ENCODE results near the gene ASCC2. TPM values are rescaled to one million over a fixed set of nuclear protein-coding genes. Genes with fewer than 3 reads are reported as not detected.
"Not testable (repeated sequence)": the region's sequence is repeated elsewhere in the genome, so short reads cannot be mapped to it uniquely, and the experiment has no call there.

The ASCC2 gene
- total RNA-seq, 2 donors from 2014 or later: 44.2 to 45.5 TPM

- Histone ChIP-seq H3K9me3 (ENCODE audit: control insufficient read depth, low read length) (no peaks in the 10 kb centered on the region), H3K4me1 (ENCODE audit: control insufficient read depth, insufficient read depth, low read length) (no peaks in the 10 kb centered on the region), H3K36me3 (ENCODE audit: control insufficient read depth, insufficient read depth, low read length) (no peaks in the 10 kb centered on the region), H3K27ac (ENCODE audit: low read depth, low read length) (no peak overlapping the region), H3K9ac (ENCODE audit: extremely low read depth, low read length, poor library complexity, severe bottlenecking) (no peak overlapping the region), H3K27me3 (ENCODE audit: control insufficient read depth, insufficient read depth, low read length, poor library complexity, severe bottlenecking) (no peaks in the 10 kb centered on the region), H3K4me3 (ENCODE audit: low read length) (no peak overlapping the region)
- 93 to 100% methylated on average over 1 to 3 of the region's 3 CpGs for WGBS, 2 experiments (ENCODE audit: insufficient coverage in 1 of 2, insufficient read length in 1 of 2)
- Mint-ChIP-seq H3K9me3 (no peaks in the 10 kb centered on the region), H3K4me3 (no peak overlapping the region), H3K27ac (no peak overlapping the region), H3K4me1 (no peaks in the 10 kb centered on the region), H3K27me3 (ENCODE audit: insufficient read depth) (no peaks in the 10 kb centered on the region), H3K36me3 (ENCODE audit: low read depth) (peaks cover 3% of the 10 kb centered on the region)
- no peak for DNase-seq
- TF ChIP-seq, protein P1, sequence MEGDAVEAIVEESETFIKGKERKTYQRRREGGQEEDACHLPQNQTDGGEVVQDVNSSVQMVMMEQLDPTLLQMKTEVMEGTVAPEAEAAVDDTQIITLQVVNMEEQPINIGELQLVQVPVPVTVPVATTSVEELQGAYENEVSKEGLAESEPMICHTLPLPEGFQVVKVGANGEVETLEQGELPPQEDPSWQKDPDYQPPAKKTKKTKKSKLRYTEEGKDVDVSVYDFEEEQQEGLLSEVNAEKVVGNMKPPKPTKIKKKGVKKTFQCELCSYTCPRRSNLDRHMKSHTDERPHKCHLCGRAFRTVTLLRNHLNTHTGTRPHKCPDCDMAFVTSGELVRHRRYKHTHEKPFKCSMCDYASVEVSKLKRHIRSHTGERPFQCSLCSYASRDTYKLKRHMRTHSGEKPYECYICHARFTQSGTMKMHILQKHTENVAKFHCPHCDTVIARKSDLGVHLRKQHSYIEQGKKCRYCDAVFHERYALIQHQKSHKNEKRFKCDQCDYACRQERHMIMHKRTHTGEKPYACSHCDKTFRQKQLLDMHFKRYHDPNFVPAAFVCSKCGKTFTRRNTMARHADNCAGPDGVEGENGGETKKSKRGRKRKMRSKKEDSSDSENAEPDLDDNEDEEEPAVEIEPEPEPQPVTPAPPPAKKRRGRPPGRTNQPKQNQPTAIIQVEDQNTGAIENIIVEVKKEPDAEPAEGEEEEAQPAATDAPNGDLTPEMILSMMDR (conservative IDR thresholded peaks at IDR 0.05): no peak
Measured at GRCh38 chr22:29757096-29757495, 81.0 kb downstream of the ASCC2 start.

- TF ChIP-seq, protein P1 (conservative IDR thresholded peaks at IDR 0.05): no peak
- no peak for DNase-seq
- WGBS, 2 experiments (ENCODE audit: insufficient coverage in 1 of 2, insufficient read length in 1 of 2): 92% methylated on average over 6 to 7 of the region's 7 CpGs
- Histone ChIP-seq H3K27me3 (ENCODE audit: control insufficient read depth, insufficient read depth, low read length, poor library complexity, severe bottlenecking) (no peaks in the 10 kb centered on the region), H3K9ac (ENCODE audit: extremely low read depth, low read length, poor library complexity, severe bottlenecking) (no peak overlapping the region), H3K4me1 (ENCODE audit: control insufficient read depth, insufficient read depth, low read length) (no peaks in the 10 kb centered on the region), H3K36me3 (ENCODE audit: control insufficient read depth, insufficient read depth, low read length) (no peaks in the 10 kb centered on the region), H3K27ac (ENCODE audit: low read depth, low read length) (no peak overlapping the region), H3K9me3 (ENCODE audit: control insufficient read depth, low read length) (no peaks in the 10 kb centered on the region), H3K4me3 (ENCODE audit: low read length) (no peak overlapping the region)
- H3K4me1 Mint-ChIP-seq: no peaks in the 10 kb centered on the region
- H3K4me3 Mint-ChIP-seq: no peak overlapping the region
- H3K36me3 Mint-ChIP-seq (ENCODE audit: low read depth): peaks cover 3% of the 10 kb centered on the region
- H3K27ac Mint-ChIP-seq: no peak overlapping the region
- H3K9me3 Mint-ChIP-seq: no peaks in the 10 kb centered on the region
- H3K27me3 Mint-ChIP-seq (ENCODE audit: insufficient read depth): no peaks in the 10 kb centered on the region
Measured at GRCh38 chr22:29756341-29756740, 81.7 kb downstream of the ASCC2 start.

GRCh38 chr22:29755889-29756288 is 82.2 kb downstream of the ASCC2 start:
- Histone ChIP-seq H3K36me3 (ENCODE audit: control insufficient read depth, insufficient read depth, low read length) (no peaks in the 10 kb centered on the region), H3K27me3 (ENCODE audit: control insufficient read depth, insufficient read depth, low read length, poor library complexity, severe bottlenecking) (no peaks in the 10 kb centered on the region), H3K4me3 (ENCODE audit: low read length) (no peak overlapping the region), H3K27ac (ENCODE audit: low read depth, low read length) (no peak overlapping the region), H3K4me1 (ENCODE audit: control insufficient read depth, insufficient read depth, low read length) (no peaks in the 10 kb centered on the region), H3K9me3 (ENCODE audit: control insufficient read depth, low read length) (no peaks in the 10 kb centered on the region), H3K9ac (ENCODE audit: extremely low read depth, low read length, poor library complexity, severe bottlenecking) (no peak overlapping the region)
- Mint-ChIP-seq H3K27ac (no peak overlapping the region), H3K4me1 (no peaks in the 10 kb centered on the region), H3K36me3 (ENCODE audit: low read depth) (peaks cover 3% of the 10 kb centered on the region), H3K9me3 (no peaks in the 10 kb centered on the region), H3K4me3 (no peak overlapping the region), H3K27me3 (ENCODE audit: insufficient read depth) (no peaks in the 10 kb centered on the region)
- no peak for DNase-seq
- WGBS, 2 experiments (ENCODE audit: insufficient coverage in 1 of 2, insufficient read length in 1 of 2): 86 to 88% methylated on average over 8 to 9 of the region's 9 CpGs
- TF ChIP-seq, protein P1 (conservative IDR thresholded peaks at IDR 0.05): no peak

GRCh38 chr22:29754658-29755395 is 83.2 kb downstream of the ASCC2 start:
- H3K9ac ChIP-seq (ENCODE audit: extremely low read depth, low read length, poor library complexity, severe bottlenecking); H3K27me3 Mint-ChIP-seq (ENCODE audit: insufficient read depth); DNase-seq; H3K9me3 ChIP-seq (ENCODE audit: control insufficient read depth, low read length); H3K36me3 Mint-ChIP-seq (ENCODE audit: low read depth); H3K27me3 ChIP-seq (ENCODE audit: control insufficient read depth, insufficient read depth, low read length, poor library complexity, severe bottlenecking); H3K4me3 ChIP-seq (ENCODE audit: low read length); H3K36me3 ChIP-seq (ENCODE audit: control insufficient read depth, insufficient read depth, low read length); H3K4me3 Mint-ChIP-seq; H3K4me1 Mint-ChIP-seq; H3K27ac Mint-ChIP-seq; H3K27ac ChIP-seq (ENCODE audit: low read depth, low read length); H3K4me1 ChIP-seq (ENCODE audit: control insufficient read depth, insufficient read depth, low read length); H3K9me3 Mint-ChIP-seq: not testable (repeated sequence)
- WGBS, 2 experiments (ENCODE audit: insufficient coverage in 1 of 2, insufficient read length in 1 of 2): 93 to 95% methylated on average over 6 to 11 of the region's 11 CpGs
